Kidney (tissue), 14 donors: ENCODE measurements around the gene PRR16. TPM values are rescaled to one million over a fixed set of nuclear protein-coding genes. Genes with fewer than 3 reads are reported as not detected.
"Not testable (repeated sequence)": the region's sequence is repeated elsewhere in the genome, so short reads cannot be mapped to it uniquely, and the experiment has no call there.

Source experiments
- DNase-seq, 5 donors: peaks; one replicate each; pipeline ENCODE4 v3.0.0-alpha.2; 2013 to 2020
- FAIRE-seq: peaks from 2 replicates; lab custom pipeline; 2012; peaks lifted over from hg19 to GRCh38; lab: Jason Lieb, UNC
- H3K27ac ChIP-seq, 2 donors: one replicate each; pipeline ENCODE4 v1.7.0; 2013; ENCODE audit warnings: low read depth in 2 of 2, low read length in 2 of 2, inconsistent platforms in 1 of 2
- H3K27me3 ChIP-seq: one replicate; pipeline ENCODE4 v1.7.1; 2013; ENCODE audit warnings: low read length, inconsistent platforms; ENCODE audit not compliant: control insufficient read depth, insufficient read depth
- H3K36me3 ChIP-seq, 3 donors: one replicate each; pipeline versions ENCODE4 v1.7.0 to v1.7.1; 2013; ENCODE audit warnings: low read length in 3 of 3, control low read depth in 1 of 3, inconsistent platforms in 1 of 3; ENCODE audit not compliant: insufficient read depth in 3 of 3, control insufficient read depth in 2 of 3
- H3K4me1 ChIP-seq, 3 donors: one replicate each; pipeline versions ENCODE4 v1.7.0 to v1.7.1; 2013; ENCODE audit warnings: low read length in 3 of 3, inconsistent platforms in 1 of 3, low read depth in 1 of 3; ENCODE audit not compliant: control insufficient read depth in 2 of 3, insufficient read depth in 2 of 3
- H3K4me3 ChIP-seq, 3 donors: one replicate each; pipeline versions ENCODE4 v1.7.0 to v1.8.1; 2013; ENCODE audit warnings: low read length in 3 of 3, control low read depth in 1 of 3, inconsistent platforms in 1 of 3
- H3K9ac ChIP-seq, 3 donors: one replicate each; pipeline versions ENCODE4 v1.7.0 to v1.7.1; 2013; ENCODE audit warnings: low read length in 3 of 3, control low read depth in 1 of 3, inconsistent platforms in 1 of 3
- H3K9me3 ChIP-seq, 3 donors: one replicate each; pipeline versions ENCODE4 v1.7.0 to v1.7.1; 2013; ENCODE audit warnings: low read length in 3 of 3, control low read depth in 1 of 3, inconsistent platforms in 1 of 3; ENCODE audit not compliant: control insufficient read depth in 2 of 3, insufficient read depth in 1 of 3
- CTCF ChIP-seq: IDR thresholded peaks from 3 replicates; pipeline ENCODE4 v1.5.1; 2012; ENCODE audit warnings: mild to moderate bottlenecking, moderate library complexity, borderline replicate concordance; ENCODE audit not compliant: insufficient read depth; ENCODE audit errors: extremely low read depth
- intact Hi-C: fragments of 100-400 bp; cut with DNase I; formaldehyde crosslinking; loops from one replicate; pipeline ENCODE4 v1.11.1; 2022
- polyA plus RNA-seq: library from polyadenylated mRNA; stranded (reverse); fragments of 350-450 nt; fragmentation: Illumina TruSeq; extraction: RNeasy Lipid Tissue Mini Kit (QIAGEN cat#74804); gene quantifications from one replicate; pipeline ENCODE4 v1.2.3, GENCODE V29; 2014; ENCODE audit warnings: low read depth, low replicate concordance; ENCODE audit not compliant: insufficient read depth
- total RNA-seq: library from RNA; stranded (reverse); fragmentation: NEBNext Ultra II Directional; extraction: Animal tissue kit (Norgen Biotek cat#: 25700); gene quantifications from one replicate; pipeline ENCODE4 v1.2.1, GENCODE V29; 2021
- donor health status: control.
- donor health status: control.
- donor health status: control.
- donor health status: control.
- donor health status: control.
- donor health status: DM: yes; HTN: yes; CAD: no.
- donor health status: Normal renal cell carcinoma (clear cell type).

The PRR16 gene
- total and polyA plus RNA-seq, 2 donors from 2014 or later, result 2.4 to 3.6 TPM

GRCh38 chr5:120697147-120697546 is 233.0 kb downstream of the PRR16 start:
- no peaks in the 10 kb centered on the region for H3K9me3 ChIP-seq

DNA sequence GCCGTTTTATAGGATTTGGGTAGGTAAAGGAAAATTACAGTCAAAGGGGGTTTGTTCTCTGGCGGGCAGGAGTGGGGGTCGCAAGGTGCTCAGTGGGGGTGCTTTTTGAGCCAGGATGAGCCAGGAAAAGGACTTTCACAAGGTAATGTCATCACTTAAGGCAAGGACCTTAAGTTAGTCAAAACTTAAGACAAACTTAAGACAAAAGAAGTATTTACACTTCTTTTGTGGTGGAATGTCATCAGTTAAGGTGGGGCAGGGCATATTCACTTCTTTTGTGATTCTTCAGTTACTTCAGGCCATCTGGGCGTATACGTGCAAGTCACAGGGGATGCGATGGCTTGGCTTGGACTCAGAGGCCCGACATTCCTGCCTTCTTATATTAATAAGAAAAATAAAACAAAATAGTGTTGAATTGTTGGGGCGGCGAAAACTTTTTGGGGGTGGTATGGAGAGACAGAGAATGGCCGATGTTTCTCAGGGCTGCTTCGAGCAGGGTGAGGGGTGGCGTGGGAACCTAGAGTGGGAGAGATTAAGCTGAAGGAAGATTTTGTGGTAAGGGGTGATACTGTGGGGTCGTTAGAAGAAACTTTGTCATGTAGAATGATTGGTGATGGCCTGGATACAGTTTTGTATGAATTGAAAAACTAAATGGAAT is 233.7 kb downstream of the PRR16 start:
- H3K4me3 ChIP-seq, H3K27ac ChIP-seq, DNase-seq, H3K27me3 ChIP-seq, H3K36me3 ChIP-seq, intact Hi-C loops, H3K9me3 ChIP-seq, H3K9ac ChIP-seq, H3K4me1 ChIP-seq, FAIRE-seq: not testable (repeated sequence)

More at GRCh38 chr5:120697147-120697546, 233.0 kb downstream of the PRR16 start:
- no peak overlapping the region for H3K4me3 ChIP-seq
- H3K27ac ChIP-seq, result no peak overlapping the region
- TF ChIP-seq CTCF, result no peak
- no peaks in the 10 kb centered on the region for H3K27me3 ChIP-seq
- intact Hi-C loops, result no loop called here
- FAIRE-seq, result no peak
- H3K9ac ChIP-seq, result no peak overlapping the region
- no peak for DNase-seq
- no peaks in the 10 kb centered on the region for H3K36me3 ChIP-seq
- H3K4me1 ChIP-seq, result no peaks in the 10 kb centered on the region

- intact Hi-C loops, FAIRE-seq, H3K27me3 ChIP-seq, H3K36me3 ChIP-seq, H3K4me3 ChIP-seq, H3K9me3 ChIP-seq, H3K27ac ChIP-seq, DNase-seq, H3K4me1 ChIP-seq, H3K9ac ChIP-seq: not testable (repeated sequence)
These were observed 236.6 kb downstream of the PRR16 start for GRCh38 chr5:120700653-120701052.

GRCh38 chr5:120702817-120703538 is 238.9 kb downstream of the PRR16 start:
- H3K27me3 ChIP-seq, H3K9me3 ChIP-seq, H3K4me3 ChIP-seq, H3K36me3 ChIP-seq, H3K9ac ChIP-seq, intact Hi-C loops, DNase-seq, H3K4me1 ChIP-seq, FAIRE-seq, H3K27ac ChIP-seq: not testable (repeated sequence)
